ENCODE measurements around the gene GPR158.

GPR158 gene

DNA sequence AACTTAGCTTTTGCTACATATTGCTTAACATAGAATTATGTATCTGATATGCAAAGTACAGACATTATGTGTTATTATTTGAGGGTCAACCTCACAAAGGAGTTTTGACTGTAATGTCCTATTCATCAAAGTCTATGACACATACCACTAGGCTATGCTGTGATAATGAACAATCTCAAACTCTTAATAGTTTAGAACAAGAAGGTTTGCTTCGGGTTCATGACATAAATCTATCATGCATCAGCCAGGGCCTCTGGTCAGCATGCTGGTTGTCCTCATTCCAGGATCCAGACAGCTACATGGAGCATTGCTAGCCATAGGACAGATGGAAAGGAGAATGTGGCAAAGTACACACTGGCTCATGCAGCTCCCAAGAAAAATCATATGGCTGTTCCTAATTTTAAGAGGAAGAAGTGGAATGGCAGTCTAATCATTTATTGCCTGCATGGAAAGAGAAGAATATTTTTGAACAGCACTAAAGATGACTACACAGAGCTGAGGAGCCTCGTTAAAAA is 332.1 kb downstream of the GPR158 start:
- Histone ChIP-seq H3K4me3 (IDR thresholded peaks at IDR 0.05; ENCODE audit: insufficient read depth, low read depth, low read length) (no peak overlapping the region), H3K79me2 (ENCODE audit: insufficient read depth, low read depth) (no peaks in the 10 kb centered on the region), H3K27me3 (ENCODE audit: insufficient read depth, low read depth) (no peaks in the 10 kb centered on the region), H2AFZ (ENCODE audit: low read depth) (no peak overlapping the region), H3K27ac (no peak overlapping the region), H3K36me3 (ENCODE audit: insufficient read depth) (no peaks in the 10 kb centered on the region), H4K20me1 (ENCODE audit: insufficient read depth) (no peaks in the 10 kb centered on the region), H3K4me2 (no peak overlapping the region), H3K4me1 (ENCODE audit: low read depth, poor library complexity, severe bottlenecking) (no peaks in the 10 kb centered on the region), H3K9ac (no peak overlapping the region)
- TF ChIP-seq, protein P1, sequence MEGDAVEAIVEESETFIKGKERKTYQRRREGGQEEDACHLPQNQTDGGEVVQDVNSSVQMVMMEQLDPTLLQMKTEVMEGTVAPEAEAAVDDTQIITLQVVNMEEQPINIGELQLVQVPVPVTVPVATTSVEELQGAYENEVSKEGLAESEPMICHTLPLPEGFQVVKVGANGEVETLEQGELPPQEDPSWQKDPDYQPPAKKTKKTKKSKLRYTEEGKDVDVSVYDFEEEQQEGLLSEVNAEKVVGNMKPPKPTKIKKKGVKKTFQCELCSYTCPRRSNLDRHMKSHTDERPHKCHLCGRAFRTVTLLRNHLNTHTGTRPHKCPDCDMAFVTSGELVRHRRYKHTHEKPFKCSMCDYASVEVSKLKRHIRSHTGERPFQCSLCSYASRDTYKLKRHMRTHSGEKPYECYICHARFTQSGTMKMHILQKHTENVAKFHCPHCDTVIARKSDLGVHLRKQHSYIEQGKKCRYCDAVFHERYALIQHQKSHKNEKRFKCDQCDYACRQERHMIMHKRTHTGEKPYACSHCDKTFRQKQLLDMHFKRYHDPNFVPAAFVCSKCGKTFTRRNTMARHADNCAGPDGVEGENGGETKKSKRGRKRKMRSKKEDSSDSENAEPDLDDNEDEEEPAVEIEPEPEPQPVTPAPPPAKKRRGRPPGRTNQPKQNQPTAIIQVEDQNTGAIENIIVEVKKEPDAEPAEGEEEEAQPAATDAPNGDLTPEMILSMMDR (conservative IDR thresholded peaks at IDR 0.05; ENCODE audit: low read depth, low read length) = no peak

DNA sequence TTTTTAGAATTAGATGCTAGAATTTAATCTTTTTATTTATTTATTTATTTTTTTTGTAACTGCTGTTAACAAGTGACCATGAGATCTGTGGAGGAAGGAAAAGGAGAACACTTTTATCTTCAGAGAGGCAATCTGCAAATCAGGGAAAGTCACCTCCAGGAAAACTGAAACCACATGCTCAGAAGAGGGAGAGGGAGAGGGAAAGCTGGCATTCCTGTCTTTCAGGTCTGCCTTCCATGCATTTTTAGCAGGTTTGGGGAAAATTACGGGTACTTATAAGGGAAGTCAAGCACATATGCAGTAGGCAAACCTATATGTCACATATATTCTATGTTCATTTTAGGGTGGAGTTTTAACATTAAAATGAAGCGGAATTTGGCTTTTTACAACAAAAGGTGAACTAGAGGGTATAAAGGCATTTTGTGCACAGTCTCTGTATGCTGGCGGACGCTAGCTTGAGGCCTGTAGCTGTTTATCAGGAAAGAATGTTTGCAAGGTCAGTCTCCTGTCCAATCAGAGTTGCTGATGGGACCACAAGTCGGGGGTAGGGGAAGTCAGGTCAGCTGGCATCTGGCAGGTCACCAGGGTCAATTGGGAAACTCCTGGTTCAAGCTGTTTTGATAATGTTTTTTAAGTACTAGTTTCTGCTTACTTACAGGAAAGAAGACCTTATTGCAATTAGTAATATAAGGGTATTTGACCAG is 333.5 kb downstream of the GPR158 start:
- Histone ChIP-seq H3K9ac (no peak overlapping the region), H2AFZ (ENCODE audit: low read depth) (no peak overlapping the region), H3K79me2 (ENCODE audit: insufficient read depth, low read depth) (no peaks in the 10 kb centered on the region), H3K27me3 (ENCODE audit: insufficient read depth, low read depth) (no peaks in the 10 kb centered on the region), H3K4me3 (IDR thresholded peaks at IDR 0.05; ENCODE audit: insufficient read depth, low read depth, low read length) (no peak overlapping the region), H3K27ac (no peak overlapping the region), H3K4me1 (ENCODE audit: low read depth, poor library complexity, severe bottlenecking) (no peaks in the 10 kb centered on the region), H4K20me1 (ENCODE audit: insufficient read depth) (no peaks in the 10 kb centered on the region), H3K36me3 (ENCODE audit: insufficient read depth) (no peaks in the 10 kb centered on the region), H3K4me2 (no peak overlapping the region)
- TF ChIP-seq, protein P1 (conservative IDR thresholded peaks at IDR 0.05; ENCODE audit: low read depth, low read length) = no peak

DNA sequence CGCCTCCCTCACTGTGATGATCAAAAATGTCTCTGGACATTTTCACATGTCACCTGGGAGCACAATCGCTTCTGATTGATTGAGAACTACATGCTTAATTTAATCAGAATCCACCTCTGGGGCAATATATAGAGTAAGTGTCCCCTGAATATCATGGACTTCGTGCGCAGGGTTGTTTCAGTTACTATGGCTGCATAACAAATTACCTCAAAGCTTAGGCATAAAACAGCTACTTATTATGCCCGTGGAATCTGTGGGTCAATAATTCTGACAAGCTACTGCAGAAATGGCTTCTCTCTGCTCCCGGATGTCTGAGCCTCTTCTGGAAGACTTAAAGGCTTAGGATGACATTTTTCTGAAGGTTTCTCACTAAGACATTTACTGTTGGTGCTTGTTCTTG is 334.4 kb downstream of the GPR158 start:
- Histone ChIP-seq H4K20me1 (ENCODE audit: insufficient read depth) (no peaks in the 10 kb centered on the region), H3K4me1 (ENCODE audit: low read depth, poor library complexity, severe bottlenecking) (no peaks in the 10 kb centered on the region), H3K4me3 (IDR thresholded peaks at IDR 0.05; ENCODE audit: insufficient read depth, low read depth, low read length) (no peak overlapping the region), H3K4me2 (no peak overlapping the region), H2AFZ (ENCODE audit: low read depth) (no peak overlapping the region), H3K27me3 (ENCODE audit: insufficient read depth, low read depth) (no peaks in the 10 kb centered on the region), H3K27ac (no peak overlapping the region), H3K36me3 (ENCODE audit: insufficient read depth) (no peaks in the 10 kb centered on the region), H3K9ac (no peak overlapping the region), H3K79me2 (ENCODE audit: insufficient read depth, low read depth) (no peaks in the 10 kb centered on the region)
- TF ChIP-seq, protein P1 (conservative IDR thresholded peaks at IDR 0.05; ENCODE audit: low read depth, low read length) = no peak

DNA sequence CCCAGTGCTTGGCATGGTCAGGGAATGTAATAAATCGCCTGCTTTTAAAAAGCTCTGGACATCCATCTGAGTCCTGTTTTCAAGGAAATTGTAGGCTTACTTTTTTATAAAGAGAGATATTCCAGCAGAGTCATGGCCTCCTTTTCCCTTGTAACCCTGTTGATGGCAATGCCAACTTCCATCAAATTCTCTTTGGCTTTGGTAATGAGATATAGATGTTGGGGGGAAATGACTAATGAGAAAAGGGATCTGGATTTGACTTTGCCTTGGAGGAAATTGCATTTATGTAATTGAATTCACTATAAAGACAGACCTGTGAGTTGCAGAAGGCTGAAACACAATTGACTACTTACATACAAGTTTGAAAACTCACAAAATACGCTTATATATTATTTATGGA is 347.5 kb downstream of the GPR158 start:
- no peaks in the 10 kb centered on the region for H4K20me1 ChIP-seq (ENCODE audit: insufficient read depth)
- TF ChIP-seq, protein P1 (conservative IDR thresholded peaks at IDR 0.05; ENCODE audit: low read depth, low read length) = no peak

More for the DNA sequence above, 347.5 kb downstream of the GPR158 start:
- no peak overlapping the region for H3K9ac ChIP-seq
- H2AFZ ChIP-seq (ENCODE audit: low read depth) = no peak overlapping the region
- no peak overlapping the region for H3K4me3 ChIP-seq (IDR thresholded peaks at IDR 0.05; ENCODE audit: insufficient read depth, low read depth, low read length)
- H3K27me3 ChIP-seq (ENCODE audit: insufficient read depth, low read depth) = no peaks in the 10 kb centered on the region
- H3K79me2 ChIP-seq (ENCODE audit: insufficient read depth, low read depth) = no peaks in the 10 kb centered on the region
- no peaks in the 10 kb centered on the region for H3K4me1 ChIP-seq (ENCODE audit: low read depth, poor library complexity, severe bottlenecking)
- H3K4me2 ChIP-seq = no peak overlapping the region
- no peak overlapping the region for H3K27ac ChIP-seq
- H3K36me3 ChIP-seq (ENCODE audit: insufficient read depth) = no peaks in the 10 kb centered on the region
